HepG2 (cell line): Measurements from ENCODE around the gene RCC1. TPM values are rescaled to one million over a fixed set of nuclear protein-coding genes. Genes with fewer than 3 reads are reported as not detected.
A peak's percentile ranks its signal among the peaks of the same experiment; 100 is the strongest.

Experiments used
- ATM ChIP-seq: fragments of 450-650 bp; IDR thresholded peaks from 2 replicates; pipeline ENCODE4 v1.7.1; 2017; ENCODE audit warnings: mild to moderate bottlenecking, borderline replicate concordance
- DRAP1 ChIP-seq: IDR thresholded peaks from 2 replicates; pipeline ENCODE4 v1.6.1; 2016; ENCODE audit warnings: missing genetic modification reagents, missing compliant biosample characterization
- KAT7 ChIP-seq: IDR thresholded peaks from 2 replicates; pipeline ENCODE4 v1.6.1; 2018; ENCODE audit warnings: borderline replicate concordance, missing compliant biosample characterization
- KDM2A ChIP-seq: sonication (generic); formaldehyde crosslinking; IDR thresholded peaks from 2 replicates; pipeline ENCODE4 v1.4.0; 2020; ENCODE audit warnings: low read depth, missing genetic modification reagents, borderline replicate concordance
- NR2C2 ChIP-seq: sonication (generic); formaldehyde crosslinking; IDR thresholded peaks from 2 replicates; pipeline ENCODE4 v1.4.0; 2020; ENCODE audit warnings: missing genetic modification reagents, mild to moderate bottlenecking, moderate library complexity, borderline replicate concordance
- PHF21A ChIP-seq: sonication (generic); formaldehyde crosslinking; IDR thresholded peaks from 2 replicates; pipeline ENCODE4 v1.5.0; 2020; ENCODE audit warnings: mild to moderate bottlenecking, missing genetic modification reagents
- RCOR2 ChIP-seq: IDR thresholded peaks from 2 replicates; pipeline ENCODE4 v1.6.1; 2016; ENCODE audit warnings: missing biosample characterization, missing genetic modification reagents
- RFX3 ChIP-seq: IDR thresholded peaks from 2 replicates; pipeline ENCODE4 v1.6.1; 2016; ENCODE audit warnings: missing biosample characterization, missing genetic modification reagents
- ZBTB20 ChIP-seq: sonication (generic); formaldehyde crosslinking; IDR thresholded peaks from 2 replicates; pipeline ENCODE4 v1.8.1; 2023; ENCODE audit warnings: missing genetic modification reagents, low read depth, mild to moderate bottlenecking, borderline replicate concordance
- ZNF646 ChIP-seq: sonication (generic); formaldehyde crosslinking; IDR thresholded peaks from 2 replicates; pipeline ENCODE4 v1.9.0; 2021; ENCODE audit warnings: mild to moderate bottlenecking, missing genetic modification reagents
- ZNF672 ChIP-seq: sonication (generic); formaldehyde crosslinking; IDR thresholded peaks from 2 replicates; pipeline ENCODE4 v1.8.1; 2022; ENCODE audit warnings: missing genetic modification reagents
- ZNF687 ChIP-seq: sonication (generic); formaldehyde crosslinking; IDR thresholded peaks from 2 replicates; pipeline ENCODE4 v1.5.1; 2020; ENCODE audit warnings: mild to moderate bottlenecking, missing genetic modification reagents, moderate library complexity
- ZNF780A ChIP-seq: sonication (generic); formaldehyde crosslinking; IDR thresholded peaks from 2 replicates; pipeline ENCODE4 v1.8.0; 2022; ENCODE audit warnings: mild to moderate bottlenecking, missing genetic modification reagents, moderate library complexity
- ZNF800 ChIP-seq: sonication (generic); formaldehyde crosslinking; IDR thresholded peaks from 2 replicates; pipeline ENCODE4 v1.4.0; 2020; ENCODE audit warnings: missing genetic modification reagents
- polyA plus RNA-seq, 8 experiments: library from polyadenylated mRNA; depleted of rRNA in 3 of 8; stranded (reverse) in 7 of 8; unstranded in 1 of 8; fragments of >200 nt; fragmentation: Illumina TruSeq in 4 of 8; extraction: Trizol in 4 of 8; gene quantifications; 2 replicates each; pipeline versions ENCODE4 v1.2.1 to v1.2.3, GENCODE V29; 2011 to 2016; ENCODE audit warnings: low read depth in 4 of 8, missing spikeins in 1 of 8, mixed read lengths in 1 of 8; ENCODE audit not compliant: insufficient read depth in 1 of 8
- total RNA-seq, 5 experiments: library from RNA; depleted of rRNA; stranded (reverse); fragments of >200 nt; fragmentation: Illumina TruSeq; extraction: Trizol; gene quantifications; 2 replicates each; pipeline ENCODE4 v1.2.3, GENCODE V29; 2016; ENCODE audit warnings: low read depth in 1 of 5

RCC1 gene
- total and polyA plus RNA-seq, 2 of the 13 experiments (the other 11 are each of a cell fraction or from before 2014, with no cell fraction given): 47.2 to 80.8 TPM

GRCh38 chr1:28505406-28506187 lies at the start of gene RCC1 (continued):
- TF ChIP-seq ZBTB20 (CRISPR knock-in tag) (0 out of 2 replicates have a peak, but pooled peaks have one; percentile 43), ZNF646 (CRISPR knock-in tag) (no peak), PHF21A (0 out of 2 replicates have a peak, but pooled peaks have one; percentile 26), RFX3 (CRISPR knock-in tag) (no peak), NR2C2 (CRISPR knock-in tag) (no peak), DRAP1 (CRISPR knock-in tag) (peak; percentile 98), RCOR2 (CRISPR knock-in tag) (0 out of 2 replicates have a peak, but pooled peaks have one; percentile 45), ZNF687 (CRISPR knock-in tag) (peak; percentile 57), ATM (no peak), ZNF780A (CRISPR knock-in tag) (peak; percentile 56; the same call in 1 of the 2 replicates), KAT7 (peak; percentile 64; the same call in 1 of the 2 replicates), ZNF672 (no peak), ZNF800 (CRISPR knock-in tag) (no peak), KDM2A (CRISPR knock-in tag) (peak; percentile 76)
